Adrenal gland (tissue), 12 donors: Measurements from ENCODE around the gene TRAF1. TPM values are rescaled to one million over a fixed set of nuclear protein-coding genes. Genes with fewer than 3 reads are reported as not detected.

Experiments used
- DNase-seq, 7 donors: peaks; one replicate each; pipeline ENCODE4 v3.0.0-alpha.2; 2019 to 2020
- H3K27ac ChIP-seq, 5 donors: fragments of 200-600 bp; sonication (generic) in 4 of 5; 1 replicate in 3 of 5; 2 replicates in 2 of 5; pipeline versions ENCODE4 v1.5.1 to v1.8.0; 2016 to 2020; ENCODE audit warnings: mild to moderate bottlenecking in 1 of 5
- H3K27me3 ChIP-seq: fragments of 200-600 bp; 2 replicates; pipeline ENCODE4 v1.8.0; 2021
- H3K36me3 ChIP-seq, 2 donors: fragments of 200-600 bp; replicated peaks in 1 of 2; 1 replicate in 1 of 2; 2 replicates in 1 of 2; pipeline versions ENCODE4 v1.5.1 to v1.8.0; 2018 to 2022
- H3K4me1 ChIP-seq, 2 donors: fragments of 200-600 bp; replicated peaks in 1 of 2; 1 replicate in 1 of 2; 2 replicates in 1 of 2; pipeline versions ENCODE4 v1.5.1 to v1.8.0; 2018 to 2021
- H3K4me3 ChIP-seq, 4 donors: fragments of 200-600 bp; sonication (generic) in 3 of 4; one replicate each; pipeline ENCODE4 v1.5.1; 2016 to 2018
- H3K9me3 ChIP-seq, 3 donors: fragments of 200-600 bp; sonication (generic) in 1 of 3; replicated peaks in 1 of 3; 1 replicate in 2 of 3; 2 replicates in 1 of 3; pipeline versions ENCODE4 v1.5.1 to v1.8.0; 2016 to 2021
- CTCF ChIP-seq, 6 experiments: fragments of 450-650 bp in 4 of 6; fragments of 200-600 bp in 2 of 6; sonication (generic) in 1 of 6; IDR thresholded peaks; 1 replicate in 5 of 6; 2 replicates in 1 of 6; pipeline versions ENCODE4 v1.5.1 to v1.8.0; 2016 to 2021; ENCODE audit warnings: antibody characterized with exemption in 6 of 6, mild to moderate bottlenecking in 2 of 6, moderate library complexity in 1 of 6
- POLR2A ChIP-seq, 2 donors: fragments of 450-650 bp; IDR thresholded peaks; one replicate each; pipeline ENCODE4 v1.6.1; 2017; ENCODE audit warnings: antibody characterized with exemption in 2 of 2, mild to moderate bottlenecking in 2 of 2, moderate library complexity in 1 of 2
- WGBS, 4 donors: extraction: QIAGEN DNeasy Blood & Tissue Kit in 2 of 4; methylation state at CpG; one replicate each; pipeline versions ENCODE4 v1.1.5 to v1.1.7; 2013 to 2017; 5-methylcytosine and 5-hydroxymethylcytosine counted together
- intact Hi-C, 2 donors: fragments of 100-400 bp; cut with DNase I; formaldehyde crosslinking; loops; one replicate each; pipeline versions ENCODE4 v1.14.1 to v1.15.0; 2022 to 2023
- polyA plus RNA-seq, 3 donors: library from polyadenylated mRNA; stranded (reverse); fragments of 200-250 nt in 2 of 3; fragments of 350-450 nt in 1 of 3; fragmentation: Illumina TruSeq in 1 of 3; extraction: RNeasy Lipid Tissue Mini Kit (QIAGEN cat#74804) in 1 of 3; gene quantifications; one replicate each; pipeline ENCODE4 v1.2.3, GENCODE V29; 2013 to 2014
- total RNA-seq, 9 donors: library from RNA; depleted of rRNA in 4 of 9; stranded (reverse); fragments of >200 nt in 4 of 9; fragments of 120-200 nt in 1 of 9; fragmentation: NEBNext Ultra II Directional in 1 of 9; extraction: Animal tissue kit (Norgen Biotek cat#: 25700) in 1 of 9; gene quantifications; one replicate each; pipeline versions ENCODE4 v1.1.0 to v1.2.4, GENCODE V29; 2013 to 2023
- donor health status: healthy with polysubstance abuse.
- donor health status: Bipolar disorder and iron deficiency.
- donor health status: DM: yes; HTN: yes; CAD: no.
- donor health status: DM: no; HTN: no; CAD: no.
- donor health status: DM: no; HTN: no; CAD: no.
- donor health status: DM: yes; HTN: yes; CAD: no.

Gene TRAF1
- total and polyA plus RNA-seq, 12 donors, result 1.6 to 42.7 (median 7.0) TPM

GRCh38 chr9:120970244-120970643, 43.6 kb upstream of the TRAF1 start:
- H3K9me3 ChIP-seq, result no peaks in the 10 kb centered on the region
- H3K27ac ChIP-seq, result no peak overlapping the region
- no peaks in the 10 kb centered on the region for H3K36me3 ChIP-seq
- no peak for DNase-seq
- intact Hi-C loops, result no loop called here
- TF ChIP-seq CTCF (IDR thresholded peaks at IDR 0.05), result no peak
- no peak for TF ChIP-seq POLR2A (IDR thresholded peaks at IDR 0.05)
- WGBS, 4 donors, result 92 to 93% (median 93%) methylated on average over 3 of the region's 3 CpGs
- H3K4me1 ChIP-seq, result peaks cover 0 to 11% of the 10 kb centered on the region in 2 donors
- H3K4me3 ChIP-seq, result no peak overlapping the region
- H3K27me3 ChIP-seq, result no peaks in the 10 kb centered on the region

GRCh38 chr9:120966013-120966369, 39.4 kb upstream of the TRAF1 start:
- TF ChIP-seq POLR2A (IDR thresholded peaks at IDR 0.05), result no peak
- TF ChIP-seq CTCF (IDR thresholded peaks at IDR 0.05), result no peak
- Histone ChIP-seq H3K4me3 (no peak overlapping the region), H3K27ac (peak overlapping the region in 2 of 5 donors; percentile 43 to 73), H3K27me3 (no peaks in the 10 kb centered on the region), H3K4me1 (peaks cover 0 to 11% of the 10 kb centered on the region in 2 donors), H3K9me3 (no peaks in the 10 kb centered on the region), H3K36me3 (no peaks in the 10 kb centered on the region)
- no peak for DNase-seq
- WGBS, 4 donors, result 71 to 81% (median 73%) methylated on average over 3 of the region's 3 CpGs
- intact Hi-C loops, result no loop called here

- no peak for DNase-seq
- no peak for TF ChIP-seq POLR2A (IDR thresholded peaks at IDR 0.05)
- no peak for TF ChIP-seq CTCF (IDR thresholded peaks at IDR 0.05)
- peaks cover 0 to 11% of the 10 kb centered on the region in 2 donors for H3K4me1 ChIP-seq
- H3K36me3 ChIP-seq, result no peaks in the 10 kb centered on the region
- intact Hi-C loops, result no loop called here
- no peaks in the 10 kb centered on the region for H3K9me3 ChIP-seq
- no peak overlapping the region for H3K4me3 ChIP-seq
- 73 to 83% (median 80%) methylated on average over 4 of the region's 4 CpGs for WGBS, 4 donors
- H3K27me3 ChIP-seq, result no peaks in the 10 kb centered on the region
- H3K27ac ChIP-seq, result peak overlapping the region in 2 of 5 donors; percentile 43 to 73
These were observed 38.9 kb upstream of the TRAF1 start for GRCh38 chr9:120965344-120966012.

- H3K4me1 ChIP-seq, result peaks cover 0 to 11% of the 10 kb centered on the region in 2 donors
- H3K4me3 ChIP-seq, result no peak overlapping the region
- H3K27me3 ChIP-seq, result no peaks in the 10 kb centered on the region
- no peaks in the 10 kb centered on the region for H3K36me3 ChIP-seq
- TF ChIP-seq CTCF (IDR thresholded peaks at IDR 0.05) (no peak), POLR2A (IDR thresholded peaks at IDR 0.05) (no peak)
- H3K9me3 ChIP-seq, result no peaks in the 10 kb centered on the region
- 96 to 99% (median 97%) methylated on average over 3 of the region's 3 CpGs for WGBS, 4 donors
- no peak for DNase-seq
- intact Hi-C loops, result no loop called here
- H3K27ac ChIP-seq, result no peak overlapping the region
These were observed 35.3 kb upstream of the TRAF1 start for GRCh38 chr9:120961936-120962335.
